GM19324 (cell line): Measurements from ENCODE around the gene POLD2.
"Not testable (repeated sequence)": the region's sequence is repeated elsewhere in the genome, so short reads cannot be mapped to it uniquely, and the experiment has no call there.

Experiments
- ATAC-seq: cut with Tn5 transposase; IDR thresholded peaks from one replicate; pipeline ENCODE4 v1.9.1; 2021; ENCODE audit warnings: mild to moderate bottlenecking, moderate library complexity; ENCODE audit not compliant: unreplicated experiment, low FRiP score

The POLD2 gene

GRCh38 chr7:44139311-44140010 is 16.1 kb upstream of the POLD2 start:
- no peak for ATAC-seq

- no peak for ATAC-seq
Observed at GRCh38 chr7:44138698-44139097, 15.3 kb upstream of the POLD2 start.

- no peak for ATAC-seq
Observed at GRCh38 chr7:44136731-44137130, 13.4 kb upstream of the POLD2 start.

- no peak for ATAC-seq
Observed at GRCh38 chr7:44134943-44135628, 11.7 kb upstream of the POLD2 start.

- ATAC-seq: no peak
Observed at GRCh38 chr7:44133295-44133694, 9.9 kb upstream of the POLD2 start.

- ATAC-seq: no peak
Observed at GRCh38 chr7:44132039-44132438, 8.7 kb upstream of the POLD2 start.

- no peak for ATAC-seq
Observed at GRCh38 chr7:44131173-44132029, 8.1 kb upstream of the POLD2 start.

- no peak for ATAC-seq
Observed at GRCh38 chr7:44128721-44129582, 5.6 kb upstream of the POLD2 start.

- ATAC-seq: no peak
Observed at GRCh38 chr7:44127161-44127560, 3.8 kb upstream of the POLD2 start.

GRCh38 chr7:44126574-44126973 is 3.2 kb upstream of the POLD2 start:
- not testable (repeated sequence) for ATAC-seq

- no peak for ATAC-seq
Observed at GRCh38 chr7:44124822-44125202, 1.5 kb upstream of the POLD2 start.

- ATAC-seq: no peak
Observed at GRCh38 chr7:44122529-44122928, 819 bp downstream of the POLD2 start.

GRCh38 chr7:44121761-44122420 is 1.5 kb downstream of the POLD2 start:
- no peak for ATAC-seq

- ATAC-seq: no peak
Observed at GRCh38 chr7:44120395-44120794, 3.0 kb downstream of the POLD2 start.

GRCh38 chr7:44119829-44120380 is 3.4 kb downstream of the POLD2 start:
- ATAC-seq: no peak

- ATAC-seq: no peak
Observed at GRCh38 chr7:44117801-44118429, 5.4 kb downstream of the POLD2 start.

GRCh38 chr7:44116789-44117666 is 6.3 kb downstream of the POLD2 start:
- ATAC-seq: no peak

- no peak for ATAC-seq
Observed at GRCh38 chr7:44116087-44116788, 7.1 kb downstream of the POLD2 start.
